Activated CD4-positive, CD25-positive, alpha-beta regulatory T cell (primary cell): ENCODE measurements around the gene NCAM2.

Experiments used
- DNase-seq, 4 experiments: peaks; one replicate each; lab custom pipeline; 2025; lab: John Stamatoyannopoulos, UW

NCAM2 gene

DNA sequence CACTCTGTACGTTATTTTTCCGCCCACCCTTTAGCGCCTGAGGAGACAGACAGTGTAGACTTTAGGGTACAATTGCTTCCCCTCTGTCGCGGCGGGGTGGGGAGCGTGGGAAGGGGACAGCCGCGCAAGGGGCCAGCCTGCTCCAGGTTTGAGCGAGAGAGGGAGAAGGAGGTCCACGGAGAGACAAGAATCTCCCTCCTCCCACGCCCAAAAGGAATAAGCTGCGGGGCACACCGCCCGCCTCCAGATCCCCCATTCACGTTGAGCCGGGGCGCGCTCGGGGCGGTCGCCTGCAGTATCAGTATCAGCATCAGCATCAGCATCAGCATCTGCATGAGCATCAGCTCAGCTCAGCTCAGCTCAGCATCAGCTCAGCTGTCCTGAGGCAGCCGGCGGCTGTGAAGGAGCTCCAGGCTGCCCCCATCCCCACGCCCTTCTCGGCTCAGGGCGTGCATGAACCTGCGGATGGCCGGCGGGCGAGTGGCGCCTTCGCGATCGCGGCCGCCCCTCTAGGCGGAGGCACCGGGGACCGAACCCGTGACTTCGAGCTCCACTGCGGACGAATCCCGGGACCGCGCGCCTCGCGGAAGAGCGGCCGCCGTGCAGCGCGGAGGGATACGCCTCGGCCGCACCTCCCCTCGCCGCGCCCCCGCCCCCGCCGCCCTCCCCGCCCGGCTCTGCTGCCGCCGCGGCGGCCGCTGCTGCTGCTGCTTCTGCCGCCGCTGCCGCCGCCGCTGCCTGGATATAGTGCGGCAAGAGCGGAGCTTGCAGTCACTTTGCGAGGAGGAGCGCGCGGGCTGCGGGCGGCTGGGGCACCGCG lies at the start of gene NCAM2:
Gene NCAM2, plus strand, starts transcription at position 774 of the 820 bp plus-strand sequence.
- peak in 3 of 4 experiments; percentile 4 to 19 (median 11) for DNase-seq

DNA sequence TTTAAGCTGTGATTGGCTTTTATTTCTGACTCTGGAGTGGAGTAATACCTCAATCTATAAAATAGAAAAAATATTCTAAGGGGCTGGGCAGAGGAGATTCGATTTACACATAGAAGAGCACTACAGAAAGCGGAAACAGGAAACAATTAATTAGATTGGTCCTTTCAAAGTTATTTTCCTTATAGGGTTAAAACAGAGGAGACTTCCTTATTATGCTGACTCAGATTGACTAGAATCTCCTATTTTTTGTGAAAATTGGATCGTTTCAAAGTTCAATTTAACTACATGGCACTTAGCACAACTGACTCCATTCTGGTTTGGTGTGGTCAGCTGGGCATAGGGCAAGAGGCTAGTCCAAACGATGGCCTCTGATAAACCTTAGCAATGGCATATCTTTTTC lies 48.3 kb upstream of the NCAM2 start:
- DNase-seq, result no peak

DNA sequence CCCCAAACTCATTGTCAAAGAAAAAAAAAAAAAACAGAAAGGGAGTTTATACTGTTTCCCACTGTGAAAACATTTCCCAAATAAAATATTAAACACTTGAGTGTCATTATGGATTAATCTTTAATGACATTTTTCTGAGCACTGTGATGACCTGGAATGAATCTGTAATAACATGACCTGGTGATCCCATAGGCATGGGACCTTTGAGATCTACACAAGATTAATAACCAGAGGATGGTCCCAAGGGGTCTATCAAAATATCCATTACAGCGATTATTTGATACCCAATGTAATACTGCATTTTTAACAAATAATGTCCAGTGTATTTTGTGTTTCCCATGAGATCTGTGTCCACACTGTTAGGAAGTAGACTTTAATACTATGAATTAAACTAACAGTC lies 32.4 kb upstream of the NCAM2 start:
- DNase-seq, result no peak

DNA sequence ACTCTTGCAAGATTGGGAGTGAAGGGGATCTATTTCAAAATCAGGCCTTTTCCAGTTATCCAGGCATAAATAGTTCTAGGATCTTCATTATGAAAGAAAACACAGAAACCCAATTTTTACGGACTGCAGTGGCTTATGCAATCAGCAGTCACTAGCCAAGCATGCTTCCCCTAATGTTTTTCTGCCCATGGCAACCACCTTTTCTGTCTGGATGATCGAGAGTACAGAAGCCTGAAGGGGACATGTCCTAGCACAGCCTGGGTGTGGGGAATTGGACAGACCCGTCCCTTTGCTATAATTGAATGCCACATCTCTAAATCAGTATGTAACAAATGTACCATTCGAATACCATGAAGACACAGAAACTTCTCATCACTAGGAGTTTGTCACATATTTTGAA lies 29.8 kb upstream of the NCAM2 start:
- DNase-seq, result no peak

DNA sequence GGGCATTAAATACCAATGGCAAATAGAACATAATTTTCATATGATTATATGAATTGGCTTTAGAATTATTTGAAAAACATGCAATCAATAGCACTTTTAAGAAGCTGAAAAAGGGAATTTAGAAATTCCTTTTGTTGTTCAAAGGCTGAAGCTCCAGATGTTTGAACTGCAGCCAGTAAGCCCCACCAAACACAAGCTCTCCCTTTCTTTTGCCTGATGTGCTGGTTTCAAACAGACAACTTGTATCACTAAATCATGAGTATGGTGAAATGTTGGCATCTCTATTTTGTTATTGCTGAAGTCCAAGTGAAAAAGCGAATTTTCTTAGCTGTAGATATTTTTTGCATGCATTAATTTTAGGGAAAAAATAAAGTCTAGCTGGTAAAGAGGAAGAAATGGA lies 27.5 kb upstream of the NCAM2 start:
- no peak for DNase-seq

DNA sequence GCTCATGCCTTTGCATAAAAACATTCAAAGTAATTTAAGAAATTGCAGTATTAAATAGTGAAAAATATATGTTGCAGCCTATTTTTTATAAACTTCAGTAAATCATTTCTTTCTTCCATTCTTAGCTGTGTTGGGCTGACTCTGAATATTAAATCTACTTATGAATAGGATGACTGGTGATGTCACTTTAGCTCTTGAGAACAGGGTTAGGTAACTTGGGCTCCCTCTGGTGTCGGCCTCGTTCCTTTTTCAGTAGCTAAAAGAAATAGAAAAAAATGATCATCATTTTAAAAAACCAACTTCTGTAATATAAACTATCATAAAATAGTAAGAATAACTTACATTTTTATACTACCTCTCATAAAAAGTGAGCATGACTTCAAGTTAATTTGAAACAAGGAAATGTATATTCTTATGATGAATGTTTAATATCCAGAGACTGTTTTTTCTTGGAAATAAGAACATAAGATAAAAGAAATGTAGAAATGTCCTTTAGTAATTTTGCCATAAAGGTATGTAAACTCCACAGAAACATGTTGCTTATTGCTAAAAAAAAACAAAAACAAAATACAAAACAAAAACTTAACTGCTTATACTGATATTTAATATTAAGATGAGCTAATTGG lies 26.8 kb upstream of the NCAM2 start:
- DNase-seq, result no peak

DNA sequence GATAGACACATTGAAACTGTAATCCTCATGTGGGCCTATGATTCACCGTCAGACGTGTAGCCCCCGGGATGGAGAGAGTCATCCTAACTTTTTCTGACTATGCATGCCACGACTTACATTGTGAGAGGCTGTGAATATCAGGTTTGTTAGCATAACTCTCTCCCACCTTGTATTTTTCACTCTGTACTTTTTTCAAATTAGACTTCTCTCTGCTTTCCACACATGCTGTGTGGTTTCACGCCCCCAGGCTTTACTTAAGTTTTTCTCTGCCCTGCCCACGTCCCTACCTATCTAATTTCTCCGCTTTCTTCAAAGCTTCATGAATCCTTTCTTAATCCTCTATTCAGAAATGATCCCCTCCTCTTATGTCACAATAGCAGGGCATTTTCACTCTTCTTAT lies 3.4 kb upstream of the NCAM2 start:
- no peak for DNase-seq

DNA sequence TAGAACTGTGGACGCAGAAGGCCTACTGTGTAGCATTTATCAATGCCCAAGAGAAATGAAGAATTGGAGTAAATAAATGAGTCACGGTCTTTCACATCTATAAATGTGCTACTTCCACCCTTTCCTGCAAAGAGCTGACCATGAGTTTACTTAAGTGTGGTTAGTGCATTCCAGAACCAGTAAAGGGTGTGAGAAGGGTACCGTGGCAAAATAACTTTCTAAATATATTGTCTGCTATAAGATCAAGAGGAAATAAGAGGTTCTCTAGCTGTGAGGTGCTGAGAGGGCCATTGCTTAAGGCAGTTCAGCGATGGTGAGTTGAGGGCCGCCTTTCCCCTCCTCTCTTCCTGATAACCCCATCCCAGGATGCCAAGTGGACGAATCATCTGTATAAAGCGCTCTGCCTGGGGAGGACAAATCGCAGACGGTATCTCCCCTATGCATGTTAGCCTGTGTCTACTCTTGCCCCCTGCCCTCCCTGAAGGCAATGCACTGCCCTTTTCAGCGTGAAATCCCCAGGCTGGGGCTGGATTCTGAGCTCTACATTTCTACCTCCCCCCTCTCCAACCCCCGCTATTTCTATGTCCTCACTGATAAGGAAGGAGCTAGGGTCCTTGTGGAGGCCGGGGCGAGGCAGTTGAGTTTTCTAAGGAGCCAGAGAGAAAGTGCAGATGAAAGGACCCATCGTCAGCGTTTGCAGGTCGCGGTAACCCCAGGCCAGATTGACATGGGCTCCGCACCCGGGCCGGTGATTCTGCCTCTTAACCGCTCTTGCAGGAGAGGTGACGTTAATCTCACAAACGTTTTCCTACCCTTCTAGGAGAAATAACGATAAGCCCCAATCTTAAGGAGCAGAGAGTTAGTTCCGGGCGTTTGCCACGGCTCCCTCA lies 1.5 kb upstream of the NCAM2 start:
- DNase-seq, result no peak

DNA sequence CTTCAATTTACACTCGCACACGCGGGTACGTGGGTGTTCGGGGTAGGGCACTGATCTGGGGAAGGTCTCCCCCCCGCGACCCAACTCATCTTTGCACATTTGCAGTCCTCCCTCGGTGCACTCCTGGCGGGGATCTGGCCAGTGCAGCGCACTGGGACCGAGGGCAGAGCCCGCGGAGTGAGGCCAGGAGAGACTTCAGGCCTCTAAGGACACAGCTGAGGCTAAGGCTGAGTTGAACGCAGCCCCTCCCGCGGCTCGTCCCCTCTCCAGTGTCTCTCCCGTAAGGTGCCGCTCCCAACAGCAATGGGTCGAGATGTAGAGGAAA lies 936 bp upstream of the NCAM2 start:
- no peak for DNase-seq

DNA sequence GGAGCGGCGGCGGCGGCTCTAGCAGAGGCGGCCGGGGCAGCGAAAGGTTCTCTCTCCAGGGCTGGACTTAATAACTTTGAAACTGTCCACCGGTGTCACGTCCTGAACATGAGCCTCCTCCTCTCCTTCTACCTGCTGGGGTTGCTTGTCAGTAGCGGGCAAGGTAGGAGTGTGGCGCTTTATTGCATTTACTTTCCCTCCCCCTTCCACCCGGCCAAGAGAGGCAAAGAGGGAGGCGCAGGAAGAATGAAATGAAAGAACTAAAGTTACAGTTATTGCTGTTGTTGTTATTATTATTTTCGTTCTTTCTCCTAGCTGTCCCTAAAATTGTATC lies 214 bp downstream of the NCAM2 start:
- DNase-seq, result no peak

DNA sequence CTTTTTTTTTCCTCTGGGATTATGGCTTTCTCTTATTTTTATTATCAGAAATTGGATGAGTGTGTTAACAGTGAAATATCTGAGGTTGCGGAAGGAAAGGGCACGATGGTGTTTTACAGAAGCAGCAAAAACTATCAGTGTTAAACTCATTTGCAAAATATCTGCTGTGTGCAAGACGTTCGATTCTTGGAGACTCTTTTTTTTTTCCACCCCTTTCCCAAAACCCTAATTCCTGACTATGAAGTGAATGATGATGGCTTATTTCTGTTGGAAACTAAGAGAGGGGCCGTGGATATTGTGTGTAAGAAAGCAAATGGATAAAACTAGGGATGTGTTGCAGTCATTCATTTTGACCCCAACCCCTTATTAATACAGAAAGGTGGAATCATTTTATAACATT lies 677 bp downstream of the NCAM2 start:
- no peak for DNase-seq

DNA sequence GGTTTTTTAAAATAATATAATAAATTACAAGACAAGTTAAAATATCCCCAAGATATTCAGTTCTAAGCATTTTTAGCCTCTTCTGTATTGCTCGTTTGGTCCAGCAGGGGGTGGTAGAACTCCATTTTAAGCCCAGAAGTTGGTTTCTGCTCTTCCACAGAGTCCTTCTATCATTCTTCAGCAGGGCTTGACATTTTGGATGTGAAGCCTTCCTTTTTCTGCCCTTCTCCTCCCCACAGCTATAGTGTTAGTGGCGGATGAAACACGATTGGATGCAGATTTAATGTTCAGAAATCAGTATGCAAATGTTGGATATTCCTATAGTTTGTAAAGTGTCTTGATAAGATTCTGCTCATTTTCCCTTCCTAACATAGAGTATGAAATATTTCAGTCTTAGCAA lies 1.4 kb downstream of the NCAM2 start:
- DNase-seq, result no peak

DNA sequence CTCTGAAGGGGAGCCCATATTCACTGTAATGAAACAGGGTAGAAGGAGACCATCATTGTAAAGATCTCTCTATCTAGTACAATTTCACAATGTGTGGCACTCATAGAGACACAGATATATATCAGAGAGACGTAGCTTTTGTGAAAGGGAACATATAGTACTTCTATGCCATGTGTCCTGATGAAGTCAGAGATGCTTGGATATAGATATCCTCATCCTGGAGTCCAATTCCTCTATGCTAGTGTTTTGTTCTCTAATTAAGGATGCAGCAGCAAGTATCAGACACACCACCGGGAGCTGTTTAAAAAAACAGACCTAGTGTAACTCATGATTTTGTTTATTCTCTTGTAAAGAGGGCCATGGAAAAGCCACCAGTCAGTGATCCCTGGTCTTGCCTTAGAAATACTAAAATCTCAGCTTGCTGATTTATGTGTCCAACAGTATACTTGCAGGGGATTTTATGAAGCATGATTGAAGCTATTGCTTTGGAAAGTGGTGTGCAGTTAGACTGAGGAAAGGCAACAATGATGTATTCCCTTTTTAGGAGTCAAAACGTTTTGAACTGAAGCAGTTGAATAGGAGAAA lies 2.5 kb downstream of the NCAM2 start:
- DNase-seq, result no peak

DNA sequence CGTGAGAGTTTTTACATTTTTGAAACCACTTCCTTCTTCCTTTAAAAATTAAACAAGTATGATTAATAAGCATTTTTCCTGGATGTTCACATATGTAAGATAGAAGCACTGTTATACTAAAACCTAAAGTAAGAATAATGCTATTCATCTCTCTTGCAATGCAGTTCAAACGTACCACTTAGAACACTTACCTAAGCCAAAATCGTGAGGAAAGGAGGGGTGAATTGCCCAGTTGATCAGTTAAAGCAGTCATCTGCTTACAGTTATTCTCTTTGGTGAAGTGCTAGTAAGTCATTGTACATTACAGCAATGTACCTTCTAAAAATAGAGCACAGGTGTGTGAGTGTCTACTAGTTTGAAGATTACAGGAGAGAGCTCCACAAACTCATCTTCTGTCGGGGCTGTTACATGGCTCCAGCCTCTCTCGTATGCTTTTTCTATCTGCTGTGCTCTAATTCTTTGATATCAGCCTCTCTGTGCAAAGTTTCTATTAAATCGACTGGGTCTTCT lies 3.4 kb downstream of the NCAM2 start:
- no peak for DNase-seq

DNA sequence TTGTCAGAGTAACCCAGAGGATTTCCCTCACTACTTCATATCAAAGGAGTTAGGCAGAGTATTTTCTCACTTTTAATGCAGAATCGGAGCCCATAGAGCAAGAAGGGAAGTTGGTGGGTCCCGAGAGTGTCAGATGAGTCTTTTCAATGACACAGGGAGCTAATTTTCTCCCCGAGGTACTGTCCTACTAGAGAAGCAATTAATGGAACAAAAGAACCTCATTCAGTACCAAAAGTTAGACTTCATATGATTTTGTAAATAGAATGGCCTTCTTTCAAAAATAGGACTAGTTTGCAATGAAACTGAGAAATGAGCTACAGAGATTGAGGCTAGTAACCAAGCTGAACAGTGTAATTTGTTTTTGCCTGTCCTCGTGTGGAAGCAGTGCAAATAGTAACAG lies 3.9 kb downstream of the NCAM2 start:
- no peak for DNase-seq

DNA sequence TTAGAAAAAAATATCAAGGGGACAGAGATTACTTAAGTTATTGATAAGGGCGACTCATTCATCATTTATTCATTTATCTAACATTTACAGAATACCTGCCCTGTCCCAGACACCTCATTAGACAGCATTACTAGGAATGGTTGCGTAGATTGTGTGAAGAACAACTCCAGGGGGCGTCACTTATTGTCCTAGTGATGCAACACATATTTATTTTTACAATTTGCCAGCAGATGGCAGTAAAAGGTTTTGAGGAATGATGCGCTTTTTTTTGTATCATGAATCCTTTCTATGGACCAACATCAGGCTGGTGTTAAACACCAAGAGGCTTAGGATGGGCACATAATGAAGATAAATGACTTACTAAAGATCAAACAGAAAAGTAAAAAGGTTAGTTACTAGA lies 5.5 kb downstream of the NCAM2 start:
- DNase-seq, result no peak

DNA sequence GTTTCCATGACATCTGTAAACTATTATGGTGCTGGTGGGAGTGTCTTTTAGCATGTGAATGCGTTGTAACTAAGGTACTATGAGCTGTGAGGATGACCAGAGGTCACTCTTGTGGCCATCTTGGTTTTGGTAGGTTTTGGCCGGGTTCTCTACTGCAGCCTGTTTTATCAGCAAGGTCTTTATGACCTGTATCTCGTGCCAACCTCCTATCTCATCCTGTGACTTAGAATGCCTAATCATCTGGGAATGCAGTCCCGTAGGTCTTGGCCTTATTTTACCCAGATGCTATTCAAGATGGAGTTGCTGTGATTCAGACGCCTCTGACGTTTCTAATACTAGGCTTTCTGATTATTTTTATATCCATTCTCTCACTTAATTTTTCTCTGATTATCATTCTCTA lies 9.4 kb downstream of the NCAM2 start:
- no peak for DNase-seq

DNA sequence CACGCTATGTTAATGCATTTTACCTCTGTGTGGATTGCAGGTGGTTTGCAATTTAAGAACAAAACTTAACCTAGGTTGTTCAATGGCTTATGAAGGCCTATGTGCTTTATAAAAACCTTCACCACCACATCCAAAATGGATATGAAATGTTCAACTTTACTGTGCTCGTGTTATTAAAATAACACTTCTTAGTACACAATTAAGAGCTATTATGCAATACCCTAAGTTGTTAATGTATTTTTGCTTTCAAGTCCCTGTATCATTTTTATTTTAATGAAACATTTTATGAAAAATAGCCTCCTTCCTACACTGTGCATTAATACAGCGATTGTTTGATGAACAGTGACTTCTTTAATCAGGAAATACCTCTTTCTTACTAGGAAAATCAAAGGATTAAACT lies 12.0 kb downstream of the NCAM2 start:
- no peak for DNase-seq

DNA sequence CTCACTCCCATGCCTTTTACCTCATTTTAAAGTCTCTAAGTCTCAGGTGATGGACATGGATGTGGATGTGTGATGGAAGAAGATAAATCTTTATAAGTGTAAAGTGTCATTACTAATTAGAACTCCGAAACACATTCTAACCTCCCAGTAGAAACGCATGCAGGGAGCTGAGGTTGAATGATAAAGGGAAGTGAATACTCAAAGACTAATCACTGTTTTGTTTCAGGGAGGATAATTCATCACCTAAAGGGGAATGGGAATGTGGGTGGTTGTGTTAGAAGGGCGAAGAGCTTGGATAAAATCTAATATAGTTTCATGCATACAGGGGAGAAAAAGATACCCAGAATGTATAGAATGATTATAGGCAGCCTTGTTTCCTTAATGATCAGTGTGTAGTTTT lies 12.5 kb downstream of the NCAM2 start:
- DNase-seq, result no peak

DNA sequence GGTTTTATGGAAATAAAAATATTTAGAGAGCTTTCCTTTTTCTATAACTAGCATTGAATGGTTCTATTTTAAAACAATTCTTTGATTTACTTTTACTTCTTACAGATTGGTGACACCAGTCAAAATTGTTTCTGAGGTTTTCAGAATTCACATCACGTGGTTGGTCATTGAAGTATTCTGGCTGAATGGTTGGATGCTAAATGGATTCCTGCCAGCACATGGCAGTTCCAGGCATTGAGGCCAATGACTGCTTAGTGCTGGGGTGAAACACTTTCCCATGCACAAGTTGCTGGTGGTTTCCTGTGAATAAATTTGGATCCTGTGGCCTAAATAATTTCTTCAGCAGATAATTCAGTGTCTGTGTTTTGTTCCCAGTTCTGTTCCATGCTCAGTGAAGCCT lies 20.6 kb downstream of the NCAM2 start:
- DNase-seq, result no peak

DNA sequence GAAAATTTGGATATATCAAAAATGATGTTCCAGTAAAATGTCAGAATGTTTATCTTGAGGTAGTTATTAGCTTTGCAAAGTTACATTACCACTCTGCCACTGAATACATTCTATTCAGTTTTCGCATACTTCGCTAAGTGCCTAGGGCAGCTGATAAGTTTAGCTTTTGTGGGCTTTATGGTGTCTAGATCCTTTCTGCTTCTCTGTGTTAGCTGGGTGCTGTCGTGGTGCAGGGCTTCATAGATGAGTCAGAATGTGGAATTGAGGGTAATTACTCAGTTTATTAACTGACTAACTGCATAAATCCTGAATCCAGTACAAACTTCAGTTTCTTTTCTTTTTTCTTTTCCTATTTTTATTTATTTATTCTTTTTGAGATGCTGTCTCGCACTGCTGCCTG lies 21.5 kb downstream of the NCAM2 start:
- no peak for DNase-seq

DNA sequence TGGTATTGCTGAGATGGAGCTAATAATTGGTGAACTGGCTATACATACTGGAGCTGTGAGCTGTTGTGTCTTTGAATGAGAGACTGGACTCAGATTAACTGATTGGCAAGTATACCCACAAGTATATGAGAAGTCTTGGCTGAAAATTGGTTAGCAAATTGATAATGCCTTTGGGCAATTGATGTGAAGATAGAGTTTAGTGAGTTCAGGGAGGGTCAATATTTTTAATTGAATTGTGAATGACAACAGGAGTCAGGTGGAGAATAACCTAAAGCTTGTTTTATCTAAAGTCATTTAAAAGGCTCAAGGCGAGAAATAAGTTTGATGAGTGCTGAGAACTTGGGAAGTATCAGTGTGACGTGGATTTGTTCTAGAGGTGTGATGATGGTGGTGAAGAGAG lies 27.5 kb downstream of the NCAM2 start:
- no peak for DNase-seq
